HEK293 (cell line): ENCODE results near the gene MDM2.

Experiments used
- CTCF ChIP-seq: fragments of 450-650 bp; formaldehyde crosslinking; IDR thresholded peaks from 2 replicates; pipeline ENCODE4 v1.5.1; 2016; ENCODE audit warnings: missing biosample characterization, missing genetic modification characterization
- FEZF1 ChIP-seq: fragments of 450-650 bp; formaldehyde crosslinking; IDR thresholded peaks from 2 replicates; pipeline ENCODE4 v1.5.1; 2016; ENCODE audit warnings: missing biosample characterization, missing genetic modification characterization
- SP7 ChIP-seq: fragments of 450-650 bp; formaldehyde crosslinking; IDR thresholded peaks from 2 replicates; pipeline ENCODE4 v1.5.1; 2016; ENCODE audit warnings: missing biosample characterization, missing genetic modification characterization
- TRIM28 ChIP-seq: IDR thresholded peaks from 2 replicates; pipeline ENCODE4 v1.6.1; 2011; ENCODE audit warnings: low read length, control low read depth, borderline replicate concordance
- YY1 ChIP-seq: fragments of 450-650 bp; formaldehyde crosslinking; IDR thresholded peaks from 2 replicates; pipeline ENCODE4 v1.5.1; 2018; ENCODE audit warnings: missing biosample characterization, missing genetic modification characterization
- ZNF121 ChIP-seq: fragments of 450-650 bp; formaldehyde crosslinking; IDR thresholded peaks from 2 replicates; pipeline ENCODE4 v1.5.1; 2016; ENCODE audit warnings: missing biosample characterization, missing genetic modification characterization
- ZNF501 ChIP-seq: fragments of 450-650 bp; formaldehyde crosslinking; IDR thresholded peaks from 2 replicates; pipeline ENCODE4 v1.5.1; 2016; ENCODE audit warnings: missing biosample characterization, missing genetic modification characterization
- ZNF530 ChIP-seq: fragments of 450-650 bp; formaldehyde crosslinking; IDR thresholded peaks from 2 replicates; pipeline ENCODE4 v1.5.1; 2016; ENCODE audit warnings: low read depth, missing biosample characterization, missing genetic modification characterization
- ZNF544 ChIP-seq: fragments of 450-650 bp; formaldehyde crosslinking; IDR thresholded peaks from 2 replicates; pipeline ENCODE4 v1.5.0; 2017; ENCODE audit warnings: missing biosample characterization, missing genetic modification characterization
- ZSCAN30 ChIP-seq: fragments of 450-650 bp; IDR thresholded peaks from 2 replicates; pipeline ENCODE4 v1.5.1; 2018; ENCODE audit warnings: missing biosample characterization, mild to moderate bottlenecking, missing genetic modification characterization, moderate library complexity
- TF ChIP-seq, protein P1 (sequence below): fragments of 450-650 bp; formaldehyde crosslinking; IDR thresholded peaks from 2 replicates; pipeline ENCODE4 v1.5.1; 2017; ENCODE audit warnings: missing biosample characterization, missing genetic modification characterization
- TF ChIP-seq, protein P2 (sequence below): fragments of 450-650 bp; formaldehyde crosslinking; IDR thresholded peaks from 2 replicates; pipeline ENCODE4 v1.5.1; 2016; ENCODE audit warnings: missing biosample characterization, missing genetic modification characterization

DNA sequence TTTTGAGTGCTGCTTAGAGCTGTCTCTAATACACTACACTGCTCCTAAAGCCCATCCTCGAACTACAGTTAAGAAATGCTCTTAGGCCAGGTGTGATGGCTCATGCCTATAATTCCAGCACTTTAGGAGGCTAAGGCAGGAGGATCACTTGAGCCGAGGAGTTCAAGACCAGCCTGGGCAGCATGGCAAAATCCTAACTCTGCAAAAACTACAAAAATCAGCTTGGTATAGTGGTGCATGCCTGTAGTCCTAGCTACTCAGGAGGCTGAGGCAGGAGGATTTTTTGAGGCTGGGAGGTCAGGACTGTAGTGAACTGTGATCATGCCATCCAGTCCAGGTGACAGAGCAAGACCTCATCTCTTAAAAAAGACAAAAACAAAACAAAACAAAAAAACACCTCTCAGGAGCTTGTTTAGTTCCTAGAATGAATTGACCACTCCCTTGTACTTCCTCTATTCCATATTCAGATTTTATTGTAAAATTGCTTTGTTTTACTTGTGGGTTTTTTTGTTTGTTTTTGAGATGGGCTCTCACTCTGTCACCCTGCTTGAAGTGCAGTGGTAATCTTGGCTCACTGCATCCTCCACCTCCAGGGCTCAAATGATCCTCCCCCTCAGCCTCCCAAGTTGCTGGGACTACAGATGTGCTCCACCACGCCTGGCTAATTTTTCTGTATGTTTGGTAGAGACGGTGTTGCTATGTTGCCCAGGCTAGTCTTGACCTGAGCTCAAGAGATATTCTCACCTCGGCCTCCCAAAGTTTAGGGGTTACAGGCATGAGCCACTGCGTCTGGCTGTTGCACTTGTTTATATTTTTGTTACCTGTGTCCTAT is 13.6 kb downstream of the MDM2 start:
- no peak for TF ChIP-seq CTCF (tag by site-specific recombination)
- TF ChIP-seq ZNF530 (tag by site-specific recombination), result no peak
- TF ChIP-seq, protein P1, sequence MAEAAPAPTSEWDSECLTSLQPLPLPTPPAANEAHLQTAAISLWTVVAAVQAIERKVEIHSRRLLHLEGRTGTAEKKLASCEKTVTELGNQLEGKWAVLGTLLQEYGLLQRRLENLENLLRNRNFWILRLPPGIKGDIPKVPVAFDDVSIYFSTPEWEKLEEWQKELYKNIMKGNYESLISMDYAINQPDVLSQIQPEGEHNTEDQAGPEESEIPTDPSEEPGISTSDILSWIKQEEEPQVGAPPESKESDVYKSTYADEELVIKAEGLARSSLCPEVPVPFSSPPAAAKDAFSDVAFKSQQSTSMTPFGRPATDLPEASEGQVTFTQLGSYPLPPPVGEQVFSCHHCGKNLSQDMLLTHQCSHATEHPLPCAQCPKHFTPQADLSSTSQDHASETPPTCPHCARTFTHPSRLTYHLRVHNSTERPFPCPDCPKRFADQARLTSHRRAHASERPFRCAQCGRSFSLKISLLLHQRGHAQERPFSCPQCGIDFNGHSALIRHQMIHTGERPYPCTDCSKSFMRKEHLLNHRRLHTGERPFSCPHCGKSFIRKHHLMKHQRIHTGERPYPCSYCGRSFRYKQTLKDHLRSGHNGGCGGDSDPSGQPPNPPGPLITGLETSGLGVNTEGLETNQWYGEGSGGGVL, result no peak
- no peak for TF ChIP-seq FEZF1
- TF ChIP-seq ZNF121, result no peak
- TF ChIP-seq, protein P2, sequence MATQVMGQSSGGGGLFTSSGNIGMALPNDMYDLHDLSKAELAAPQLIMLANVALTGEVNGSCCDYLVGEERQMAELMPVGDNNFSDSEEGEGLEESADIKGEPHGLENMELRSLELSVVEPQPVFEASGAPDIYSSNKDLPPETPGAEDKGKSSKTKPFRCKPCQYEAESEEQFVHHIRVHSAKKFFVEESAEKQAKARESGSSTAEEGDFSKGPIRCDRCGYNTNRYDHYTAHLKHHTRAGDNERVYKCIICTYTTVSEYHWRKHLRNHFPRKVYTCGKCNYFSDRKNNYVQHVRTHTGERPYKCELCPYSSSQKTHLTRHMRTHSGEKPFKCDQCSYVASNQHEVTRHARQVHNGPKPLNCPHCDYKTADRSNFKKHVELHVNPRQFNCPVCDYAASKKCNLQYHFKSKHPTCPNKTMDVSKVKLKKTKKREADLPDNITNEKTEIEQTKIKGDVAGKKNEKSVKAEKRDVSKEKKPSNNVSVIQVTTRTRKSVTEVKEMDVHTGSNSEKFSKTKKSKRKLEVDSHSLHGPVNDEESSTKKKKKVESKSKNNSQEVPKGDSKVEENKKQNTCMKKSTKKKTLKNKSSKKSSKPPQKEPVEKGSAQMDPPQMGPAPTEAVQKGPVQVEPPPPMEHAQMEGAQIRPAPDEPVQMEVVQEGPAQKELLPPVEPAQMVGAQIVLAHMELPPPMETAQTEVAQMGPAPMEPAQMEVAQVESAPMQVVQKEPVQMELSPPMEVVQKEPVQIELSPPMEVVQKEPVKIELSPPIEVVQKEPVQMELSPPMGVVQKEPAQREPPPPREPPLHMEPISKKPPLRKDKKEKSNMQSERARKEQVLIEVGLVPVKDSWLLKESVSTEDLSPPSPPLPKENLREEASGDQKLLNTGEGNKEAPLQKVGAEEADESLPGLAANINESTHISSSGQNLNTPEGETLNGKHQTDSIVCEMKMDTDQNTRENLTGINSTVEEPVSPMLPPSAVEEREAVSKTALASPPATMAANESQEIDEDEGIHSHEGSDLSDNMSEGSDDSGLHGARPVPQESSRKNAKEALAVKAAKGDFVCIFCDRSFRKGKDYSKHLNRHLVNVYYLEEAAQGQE (tag by site-specific recombination), result no peak
- TF ChIP-seq YY1 (tag by site-specific recombination), result no peak
- TF ChIP-seq SP7 (tag by site-specific recombination), result no peak
- no peak for TF ChIP-seq ZNF544 (tag by site-specific recombination)
- TF ChIP-seq TRIM28, result no peak
- TF ChIP-seq ZNF501, result no peak
- no peak for TF ChIP-seq ZSCAN30
